NT2/D1 (cell line): Measurements from ENCODE around the gene HRH1.

Experiments used
- DNase-seq: peaks from one replicate; pipeline ENCODE4 v3.0.0-alpha.2; 2011; ENCODE audit warnings: low read depth, low spot score
- H3K27me3 ChIP-seq: 2 replicates; pipeline ENCODE4 v1.6.0; 2011; ENCODE audit warnings: mild to moderate bottlenecking; ENCODE audit not compliant: insufficient read length, insufficient read depth
- H3K36me3 ChIP-seq: 2 replicates; pipeline ENCODE4 v1.6.1; 2011; ENCODE audit warnings: mild to moderate bottlenecking, low read length, mixed read lengths; ENCODE audit not compliant: insufficient read depth, insufficient read length
- H3K4me1 ChIP-seq: 2 replicates; pipeline ENCODE4 v1.5.1; 2011; ENCODE audit not compliant: insufficient read depth, insufficient read length
- H3K4me3 ChIP-seq: 2 replicates; pipeline ENCODE4 v1.5.1; 2011; ENCODE audit warnings: low read depth; ENCODE audit not compliant: insufficient read length
- H3K9ac ChIP-seq: 2 replicates; pipeline ENCODE4 v1.6.0; 2011; ENCODE audit warnings: low read depth; ENCODE audit not compliant: insufficient read length
- H3K9me3 ChIP-seq: 2 replicates; pipeline ENCODE4 v1.5.1; 2011; ENCODE audit warnings: mild to moderate bottlenecking, low read length; ENCODE audit not compliant: insufficient read depth
- SUZ12 ChIP-seq: IDR thresholded peaks from 2 replicates; pipeline ENCODE4 v1.6.1; 2011; ENCODE audit not compliant: insufficient read length, insufficient read depth; ENCODE audit errors: extremely low read depth
- YY1 ChIP-seq: IDR thresholded peaks from 2 replicates; pipeline ENCODE4 v1.6.1; 2011; ENCODE audit not compliant: insufficient read length, insufficient read depth
- ZNF274 ChIP-seq: IDR thresholded peaks from 2 replicates; pipeline ENCODE4 v1.6.1; 2011; ENCODE audit warnings: mild to moderate bottlenecking, low read depth, low read length

The HRH1 gene

GRCh38 chr3:11269007-11269406 lies 114.7 kb downstream of the HRH1 start:
- H3K4me1 ChIP-seq: no peaks in the 10 kb centered on the region
- no peak for TF ChIP-seq ZNF274
- no peak for TF ChIP-seq SUZ12
- no peak for TF ChIP-seq YY1
- H3K9me3 ChIP-seq: no peaks in the 10 kb centered on the region
- H3K36me3 ChIP-seq: peaks cover under 1% of the 10 kb centered on the region
- no peak overlapping the region for H3K9ac ChIP-seq
- H3K27me3 ChIP-seq: no peaks in the 10 kb centered on the region
- DNase-seq: no peak
- H3K4me3 ChIP-seq: no peak overlapping the region

- Histone ChIP-seq H3K4me1 (no peaks in the 10 kb centered on the region), H3K36me3 (peaks cover 21% of the 10 kb centered on the region), H3K9ac (peak within 1 kb of the TSS; percentile 99), H3K27me3 (no peaks in the 10 kb centered on the region), H3K9me3 (peaks cover 6% of the 10 kb centered on the region; the same call in 1 of the 2 replicates), H3K4me3 (peak within 1 kb of the TSS; percentile 87)
- TF ChIP-seq SUZ12: no peak
- TF ChIP-seq YY1: no peak
- no peak for TF ChIP-seq ZNF274
- DNase-seq: peak; percentile 95
Measured at GRCh38 chr3:11271986-11272904, 118.0 kb downstream of the HRH1 start, which contains the start of gene ATG7. Gene ATG7 (plus strand): TSS chr3:11272397. CDS start chr3:11298696, 26,299 bp downstream.

GRCh38 chr3:11272906-11273574 lies 118.7 kb downstream of the HRH1 start:
- no peak for DNase-seq
- Histone ChIP-seq H3K27me3 (no peaks in the 10 kb centered on the region), H3K9ac (peak overlapping the region; percentile 99), H3K9me3 (peaks cover 7% of the 10 kb centered on the region; the same call in 1 of the 2 replicates), H3K36me3 (peaks cover 21% of the 10 kb centered on the region), H3K4me1 (no peaks in the 10 kb centered on the region), H3K4me3 (peak overlapping the region; percentile 87)
- no peak for TF ChIP-seq YY1
- TF ChIP-seq ZNF274: no peak
- TF ChIP-seq SUZ12: no peak

- peaks cover 21% of the 10 kb centered on the region for H3K36me3 ChIP-seq
- H3K27me3 ChIP-seq: no peaks in the 10 kb centered on the region
- peaks cover 7% of the 10 kb centered on the region; the same call in 1 of the 2 replicates for H3K9me3 ChIP-seq
- no peak overlapping the region for H3K9ac ChIP-seq
- TF ChIP-seq YY1: no peak
- no peak for TF ChIP-seq ZNF274
- TF ChIP-seq SUZ12: no peak
- DNase-seq: no peak
- no peak overlapping the region for H3K4me3 ChIP-seq
- no peaks in the 10 kb centered on the region for H3K4me1 ChIP-seq
Measured at GRCh38 chr3:11273891-11274291, 119.6 kb downstream of the HRH1 start.

- Histone ChIP-seq H3K4me1 (no peaks in the 10 kb centered on the region), H3K9ac (no peak overlapping the region), H3K36me3 (peaks cover 21% of the 10 kb centered on the region), H3K9me3 (peaks cover 7% of the 10 kb centered on the region; the same call in 1 of the 2 replicates), H3K27me3 (no peaks in the 10 kb centered on the region), H3K4me3 (no peak overlapping the region)
- TF ChIP-seq SUZ12 (no peak), ZNF274 (no peak), YY1 (no peak)
- no peak for DNase-seq
Measured at GRCh38 chr3:11274566-11275142, 120.4 kb downstream of the HRH1 start.

- Histone ChIP-seq H3K4me1 (no peaks in the 10 kb centered on the region), H3K27me3 (no peaks in the 10 kb centered on the region), H3K4me3 (no peak overlapping the region), H3K9me3 (peaks cover 7% of the 10 kb centered on the region; the same call in 1 of the 2 replicates), H3K36me3 (peaks cover 30% of the 10 kb centered on the region), H3K9ac (no peak overlapping the region)
- TF ChIP-seq SUZ12: no peak
- TF ChIP-seq YY1: no peak
- no peak for TF ChIP-seq ZNF274
- no peak for DNase-seq
Measured at GRCh38 chr3:11275926-11276325, 121.6 kb downstream of the HRH1 start.
